Measurements from ENCODE around the gene CCR3. TPM values are rescaled to one million over a fixed set of nuclear protein-coding genes. Genes with fewer than 3 reads are reported as not detected.

Gene CCR3
- total RNA-seq, 1 donor from 2014 or later = not detected

DNA sequence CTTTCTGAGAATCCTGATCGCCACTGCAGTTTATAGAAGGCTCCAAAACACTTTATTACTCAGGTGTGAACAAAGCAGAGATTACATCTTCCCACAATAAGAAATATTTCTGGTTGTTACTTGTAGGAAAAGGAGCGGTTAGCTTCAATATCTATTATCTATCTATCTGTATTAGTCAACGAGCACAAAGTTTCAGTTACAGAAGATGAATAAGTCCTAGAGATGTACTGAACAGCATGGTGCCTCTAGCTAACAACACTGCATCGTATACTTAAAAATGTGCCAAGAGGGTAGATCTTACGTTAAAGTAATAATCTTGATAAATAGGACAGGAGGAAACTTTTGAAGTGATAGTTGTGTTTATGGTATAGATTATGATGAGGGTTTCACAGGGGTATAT lies 10.9 kb upstream of the CCR3 start:
- no peak for TF ChIP-seq POLR2A (IDR thresholded peaks at IDR 0.05)
- no peak for TF ChIP-seq POLR2AphosphoS5 (IDR thresholded peaks at IDR 0.05; ENCODE audit: insufficient read depth in 1 of 2, low read depth in 1 of 2)
- TF ChIP-seq, protein P1, sequence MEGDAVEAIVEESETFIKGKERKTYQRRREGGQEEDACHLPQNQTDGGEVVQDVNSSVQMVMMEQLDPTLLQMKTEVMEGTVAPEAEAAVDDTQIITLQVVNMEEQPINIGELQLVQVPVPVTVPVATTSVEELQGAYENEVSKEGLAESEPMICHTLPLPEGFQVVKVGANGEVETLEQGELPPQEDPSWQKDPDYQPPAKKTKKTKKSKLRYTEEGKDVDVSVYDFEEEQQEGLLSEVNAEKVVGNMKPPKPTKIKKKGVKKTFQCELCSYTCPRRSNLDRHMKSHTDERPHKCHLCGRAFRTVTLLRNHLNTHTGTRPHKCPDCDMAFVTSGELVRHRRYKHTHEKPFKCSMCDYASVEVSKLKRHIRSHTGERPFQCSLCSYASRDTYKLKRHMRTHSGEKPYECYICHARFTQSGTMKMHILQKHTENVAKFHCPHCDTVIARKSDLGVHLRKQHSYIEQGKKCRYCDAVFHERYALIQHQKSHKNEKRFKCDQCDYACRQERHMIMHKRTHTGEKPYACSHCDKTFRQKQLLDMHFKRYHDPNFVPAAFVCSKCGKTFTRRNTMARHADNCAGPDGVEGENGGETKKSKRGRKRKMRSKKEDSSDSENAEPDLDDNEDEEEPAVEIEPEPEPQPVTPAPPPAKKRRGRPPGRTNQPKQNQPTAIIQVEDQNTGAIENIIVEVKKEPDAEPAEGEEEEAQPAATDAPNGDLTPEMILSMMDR (IDR thresholded peaks at IDR 0.05) = no peak
- H3K4me3 ChIP-seq = no peak overlapping the region
- no peaks in the 10 kb centered on the region for H3K9me3 ChIP-seq
- peaks cover 4% of the 10 kb centered on the region for H3K4me1 ChIP-seq
- intact Hi-C loops (cut with DNase I) = no loop called here
- DNase-seq (ENCODE audit: extremely low spot score in 2 of 2) = no peak
- H3K36me3 ChIP-seq = no peaks in the 10 kb centered on the region
- no peak overlapping the region for H3K27ac ChIP-seq
- H3K27me3 ChIP-seq = no peaks in the 10 kb centered on the region

DNA sequence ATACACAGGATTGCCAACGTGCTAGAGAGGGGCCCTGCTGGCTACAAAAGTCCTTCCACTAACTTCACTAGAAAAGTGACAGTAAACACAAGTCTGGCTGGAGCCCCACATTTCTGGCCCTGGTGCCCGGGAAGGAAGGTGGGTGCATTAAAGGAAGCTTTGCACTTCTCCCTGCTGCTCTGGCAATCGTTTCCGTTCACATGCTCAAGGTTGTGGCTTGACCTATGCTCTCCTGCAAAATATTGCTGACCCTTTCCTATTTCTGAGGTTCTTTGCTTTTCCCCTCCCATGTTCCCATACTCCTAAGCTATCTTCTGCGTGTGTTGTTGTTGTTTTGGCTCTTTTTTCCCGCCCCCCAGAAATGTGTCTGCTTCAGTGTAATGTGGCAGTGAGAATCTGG lies 9.1 kb upstream of the CCR3 start:
- H3K27me3 ChIP-seq = no peaks in the 10 kb centered on the region
- no peaks in the 10 kb centered on the region for H3K36me3 ChIP-seq
- TF ChIP-seq POLR2AphosphoS5 (IDR thresholded peaks at IDR 0.05; ENCODE audit: insufficient read depth in 1 of 2, low read depth in 1 of 2) = no peak
- TF ChIP-seq, protein P1 (IDR thresholded peaks at IDR 0.05) = no peak
- no peak for TF ChIP-seq POLR2A (IDR thresholded peaks at IDR 0.05)
- H3K9me3 ChIP-seq = no peaks in the 10 kb centered on the region
- H3K4me1 ChIP-seq = peaks cover 4% of the 10 kb centered on the region
- H3K4me3 ChIP-seq = no peak overlapping the region
- no peak for DNase-seq (ENCODE audit: extremely low spot score in 2 of 2)
- H3K27ac ChIP-seq = no peak overlapping the region
- intact Hi-C loops (cut with DNase I) = no loop called here

DNA sequence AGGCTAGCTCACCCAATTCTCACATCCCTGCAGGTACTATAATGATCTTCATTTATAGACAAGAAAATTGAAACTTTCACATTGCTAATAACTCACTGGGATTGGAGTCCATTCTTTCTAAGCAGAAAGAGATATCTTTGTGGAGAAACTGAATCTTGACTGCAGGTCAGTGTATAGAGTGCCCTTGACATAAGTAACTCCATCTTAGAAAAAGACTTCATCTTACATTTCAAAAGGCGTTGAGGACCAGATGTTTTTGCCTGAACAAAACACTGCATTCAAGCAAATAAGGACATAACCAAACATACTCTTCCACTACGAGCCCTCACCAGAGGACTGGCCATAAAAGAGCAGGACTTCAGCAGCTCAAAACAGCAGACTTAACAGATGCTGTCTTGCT lies 6.8 kb upstream of the CCR3 start:
- TF ChIP-seq POLR2A (IDR thresholded peaks at IDR 0.05) = no peak
- TF ChIP-seq, protein P1 (IDR thresholded peaks at IDR 0.05) = no peak
- no peak for TF ChIP-seq POLR2AphosphoS5 (IDR thresholded peaks at IDR 0.05; ENCODE audit: insufficient read depth in 1 of 2, low read depth in 1 of 2)
- Histone ChIP-seq H3K9me3 (no peaks in the 10 kb centered on the region), H3K4me3 (no peak overlapping the region), H3K4me1 (no peaks in the 10 kb centered on the region), H3K27me3 (no peaks in the 10 kb centered on the region), H3K36me3 (no peaks in the 10 kb centered on the region), H3K27ac (no peak overlapping the region)
- DNase-seq (ENCODE audit: extremely low spot score in 2 of 2) = no peak
- intact Hi-C loops (cut with DNase I) = no loop called here

DNA sequence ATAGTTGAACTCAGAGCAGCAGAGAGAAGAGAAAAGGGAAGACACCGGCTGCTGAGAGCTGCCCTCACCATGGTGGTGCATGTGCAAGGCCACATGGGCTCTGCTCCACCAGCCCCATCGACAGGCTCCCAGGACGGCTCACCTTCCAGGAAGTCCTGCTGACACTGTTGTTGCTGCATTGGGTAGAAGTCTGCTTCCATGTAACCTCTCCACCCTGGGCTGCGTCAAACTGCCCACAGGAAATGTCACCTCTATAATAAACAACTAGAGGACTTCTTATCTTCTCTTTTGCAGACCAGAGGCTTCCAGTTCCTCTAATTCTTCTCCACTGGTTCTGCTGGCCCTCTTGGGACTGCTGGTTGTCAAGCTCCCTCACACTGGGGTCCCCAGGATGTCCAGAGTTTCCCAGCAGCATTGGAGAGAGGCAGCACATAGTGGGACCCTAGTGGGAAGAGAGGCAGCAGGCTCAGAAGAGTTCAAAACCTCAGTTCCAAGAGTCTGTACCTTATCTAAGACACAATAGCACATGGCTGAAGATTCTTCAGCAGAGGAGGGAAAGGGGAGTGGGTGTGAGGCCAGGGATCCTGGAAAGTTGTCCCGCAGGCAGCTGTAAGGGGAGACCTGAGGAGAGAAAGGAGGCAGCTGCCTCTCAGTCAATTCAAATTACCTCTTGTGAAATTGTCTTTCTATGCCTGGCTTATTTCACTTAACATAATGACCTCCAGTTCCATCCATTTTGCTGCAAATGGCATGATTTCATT lies 5.8 kb upstream of the CCR3 start:
- H3K4me3 ChIP-seq = no peak overlapping the region
- no peaks in the 10 kb centered on the region for H3K9me3 ChIP-seq
- TF ChIP-seq POLR2A (IDR thresholded peaks at IDR 0.05) (no peak), POLR2AphosphoS5 (IDR thresholded peaks at IDR 0.05; ENCODE audit: insufficient read depth in 1 of 2, low read depth in 1 of 2) (no peak)
- TF ChIP-seq, protein P1 (IDR thresholded peaks at IDR 0.05) = no peak
- intact Hi-C loops (cut with DNase I) = no loop called here
- H3K4me1 ChIP-seq = no peaks in the 10 kb centered on the region
- no peaks in the 10 kb centered on the region for H3K36me3 ChIP-seq
- H3K27me3 ChIP-seq = no peaks in the 10 kb centered on the region
- DNase-seq (ENCODE audit: extremely low spot score in 2 of 2) = no peak
- H3K27ac ChIP-seq = no peak overlapping the region

DNA sequence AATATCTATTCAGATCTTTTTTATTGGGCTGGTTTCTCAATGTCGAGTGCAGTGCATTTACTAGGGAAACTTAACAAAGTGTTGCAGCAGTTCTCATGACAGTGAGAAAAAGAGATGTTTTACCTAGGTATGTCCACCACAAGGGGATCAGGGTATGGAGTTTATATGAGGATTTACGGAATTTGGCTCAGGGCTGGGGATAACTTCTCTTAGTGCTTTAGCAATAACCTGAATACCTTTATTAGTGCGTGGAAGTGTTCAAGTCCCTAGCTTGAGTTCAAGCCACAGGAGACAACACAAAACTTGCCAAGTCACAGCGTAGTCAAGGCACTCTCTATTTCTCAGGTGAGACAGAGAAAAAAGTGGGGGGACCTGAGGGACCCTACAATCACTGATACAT lies 3.9 kb upstream of the CCR3 start:
- DNase-seq (ENCODE audit: extremely low spot score in 2 of 2) = no peak
- no peaks in the 10 kb centered on the region for H3K4me1 ChIP-seq
- H3K9me3 ChIP-seq = no peaks in the 10 kb centered on the region
- H3K4me3 ChIP-seq = no peak overlapping the region
- no peaks in the 10 kb centered on the region for H3K27me3 ChIP-seq
- TF ChIP-seq, protein P1 (IDR thresholded peaks at IDR 0.05) = no peak
- TF ChIP-seq POLR2A (IDR thresholded peaks at IDR 0.05) = no peak
- no peak for TF ChIP-seq POLR2AphosphoS5 (IDR thresholded peaks at IDR 0.05; ENCODE audit: insufficient read depth in 1 of 2, low read depth in 1 of 2)
- no peak overlapping the region for H3K27ac ChIP-seq
- intact Hi-C loops (cut with DNase I) = no loop called here
- no peaks in the 10 kb centered on the region for H3K36me3 ChIP-seq
